ENCODE results near the gene SCNN1B. TPM values are rescaled to one million over a fixed set of nuclear protein-coding genes. Genes with fewer than 3 reads are reported as not detected.

Gene SCNN1B
- total and polyA plus RNA-seq, 2 of the 13 experiments (the other 11 are each of a cell fraction or from before 2014, with no cell fraction given), result not detected

- TF ChIP-seq HMG20A (CRISPR knock-in tag; IDR thresholded peaks at IDR 0.05; ENCODE audit: borderline replicate concordance) (no peak), TAF15 (IDR thresholded peaks at IDR 0.05; ENCODE audit: low read depth, low read length, poor library complexity, severe bottlenecking) (no peak), PRDM4 (CRISPR knock-in tag; IDR thresholded peaks at IDR 0.05; ENCODE audit: borderline replicate concordance) (no peak), GATAD1 (CRISPR knock-in tag; IDR thresholded peaks at IDR 0.05) (no peak), MXI1 (IDR thresholded peaks at IDR 0.05; ENCODE audit: borderline replicate concordance, low read depth, low read length) (no peak), ZNF121 (CRISPR knock-in tag; IDR thresholded peaks at IDR 0.05) (no peak), U2AF2 (IDR thresholded peaks at IDR 0.05; ENCODE audit: low read depth, low read length) (no peak), NR2C2 (CRISPR knock-in tag; IDR thresholded peaks at IDR 0.05; ENCODE audit: borderline replicate concordance) (no peak), ZNF766 (CRISPR knock-in tag; IDR thresholded peaks at IDR 0.05; ENCODE audit: borderline replicate concordance) (no peak), FOXP1 (IDR thresholded peaks at IDR 0.05) (no peak), FOXP1 (CRISPR knock-in tag; IDR thresholded peaks at IDR 0.05) (0 out of 2 replicates have a peak, but pooled peaks have one; percentile 5), GFI1 (CRISPR knock-in tag; IDR thresholded peaks at IDR 0.05; ENCODE audit: borderline replicate concordance) (no peak), WIZ (CRISPR knock-in tag; IDR thresholded peaks at IDR 0.05) (no peak), ZNF317 (CRISPR knock-in tag; IDR thresholded peaks at IDR 0.05) (no peak), ZBTB49 (CRISPR knock-in tag; IDR thresholded peaks at IDR 0.05; ENCODE audit: borderline replicate concordance) (no peak), IKZF5 (CRISPR knock-in tag; IDR thresholded peaks at IDR 0.05) (0 out of 2 replicates have a peak, but pooled peaks have one; percentile 18), ZNF101 (CRISPR knock-in tag; IDR thresholded peaks at IDR 0.05; ENCODE audit: borderline replicate concordance, low read depth) (no peak), GMEB1 (CRISPR knock-in tag; IDR thresholded peaks at IDR 0.05; ENCODE audit: borderline replicate concordance) (no peak), ZNF205 (CRISPR knock-in tag; IDR thresholded peaks at IDR 0.05) (no peak), ZFP90 (CRISPR knock-in tag; IDR thresholded peaks at IDR 0.05; ENCODE audit: borderline replicate concordance) (no peak), FOXA3 (CRISPR knock-in tag; IDR thresholded peaks at IDR 0.05) (peak; percentile 84), MLLT10 (CRISPR knock-in tag; IDR thresholded peaks at IDR 0.05) (no peak), KDM3A (CRISPR knock-in tag; IDR thresholded peaks at IDR 0.05; ENCODE audit: low read depth) (no peak)
Observed at GRCh38 chr16:23324727-23325126, 22.6 kb downstream of the SCNN1B start (continued).

Measured in HepG2 (cell line).